ENCODE measurements around the gene PAIP2. TPM values are rescaled to one million over a fixed set of nuclear protein-coding genes. Genes with fewer than 3 reads are reported as not detected.

The PAIP2 gene
- total and polyA plus RNA-seq, 2 experiments from 2014 or later: 65.3 to 77.5 TPM

DNA sequence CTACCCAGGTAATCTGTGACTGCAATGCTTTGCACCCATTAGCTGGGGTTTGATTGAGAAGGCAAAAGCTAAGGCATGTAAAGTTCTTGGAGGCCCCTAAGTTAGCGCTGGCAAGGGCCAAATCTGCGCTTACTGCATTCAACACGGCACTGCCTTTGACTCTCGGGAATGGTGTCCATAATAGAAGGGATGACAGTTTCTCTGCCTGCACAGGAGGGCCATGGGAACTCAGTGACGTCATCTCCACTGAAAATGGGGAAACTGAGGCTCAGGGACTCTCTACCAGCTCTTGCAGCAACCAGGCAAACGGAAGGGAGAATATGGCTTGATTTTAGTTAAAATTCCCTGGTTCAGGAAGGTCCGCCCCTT is 61.7 kb downstream of the PAIP2 start:
- Histone ChIP-seq H3K79me2 (no peaks in the 10 kb centered on the region), H3K4me2 (peak overlapping the region; percentile 83), H3K4me3 (peak overlapping the region; percentile 28), H3K27ac (peak overlapping the region; percentile 91), H3K9me2 (replicated peaks; ENCODE audit: insufficient read depth) (no peaks in the 10 kb centered on the region), H3K9me3 (ENCODE audit: low read depth) (no peaks in the 10 kb centered on the region), H3K4me1 (ENCODE audit: insufficient read depth) (peaks cover 6% of the 10 kb centered on the region), H3K36me3 (replicated peaks; ENCODE audit: insufficient read depth, low read depth) (no peaks in the 10 kb centered on the region), H3K27me3 (no peaks in the 10 kb centered on the region), H4K20me1 (ENCODE audit: insufficient read depth, poor library complexity, severe bottlenecking) (no peaks in the 10 kb centered on the region), H2AFZ (peak overlapping the region; percentile 34)
- TF ChIP-seq EZH2phosphoT487 (IDR thresholded peaks at IDR 0.05; ENCODE audit: low read depth, severe bottlenecking, unreplicated experiment) (no peak), EZH2 (IDR thresholded peaks at IDR 0.05; ENCODE audit: borderline replicate concordance) (no peak), CTCF (IDR thresholded peaks at IDR 0.05; ENCODE audit: poor library complexity) (no peak)
- 29% methylated on average over 7 of the region's 7 CpGs for WGBS (ENCODE audit: low lambda C conversion rate, missing lambda C conversion rate)
- DNase-seq (ENCODE audit: low spot score): no peak

- Histone ChIP-seq H3K9me3 (ENCODE audit: low read depth) (no peaks in the 10 kb centered on the region), H4K20me1 (ENCODE audit: insufficient read depth, poor library complexity, severe bottlenecking) (no peaks in the 10 kb centered on the region), H3K4me2 (peak within 1 kb of the TSS; percentile 83), H3K9me2 (replicated peaks; ENCODE audit: insufficient read depth) (no peaks in the 10 kb centered on the region), H3K36me3 (replicated peaks; ENCODE audit: insufficient read depth, low read depth) (no peaks in the 10 kb centered on the region), H3K27me3 (no peaks in the 10 kb centered on the region), H3K79me2 (no peaks in the 10 kb centered on the region), H2AFZ (peak within 1 kb of the TSS; percentile 54), H3K4me1 (ENCODE audit: insufficient read depth) (peaks cover 6% of the 10 kb centered on the region), H3K27ac (peak within 1 kb of the TSS; percentile 91), H3K4me3 (peak within 1 kb of the TSS; percentile 28)
- DNase-seq (ENCODE audit: low spot score): peak; percentile 99
- TF ChIP-seq CTCF (IDR thresholded peaks at IDR 0.05; ENCODE audit: poor library complexity) (no peak), EZH2phosphoT487 (IDR thresholded peaks at IDR 0.05; ENCODE audit: low read depth, severe bottlenecking, unreplicated experiment) (no peak)
- WGBS (ENCODE audit: low lambda C conversion rate, missing lambda C conversion rate): 1% methylated on average over 39 of the region's 41 CpGs
Observed at GRCh38 chr5:139403787-139404483, 62.3 kb downstream of the PAIP2 start, which contains the start of gene SPATA24. Gene SPATA24 (minus strand): TSS chr5:139404089. CDS start chr5:139404060, 29 bp downstream.

DNA sequence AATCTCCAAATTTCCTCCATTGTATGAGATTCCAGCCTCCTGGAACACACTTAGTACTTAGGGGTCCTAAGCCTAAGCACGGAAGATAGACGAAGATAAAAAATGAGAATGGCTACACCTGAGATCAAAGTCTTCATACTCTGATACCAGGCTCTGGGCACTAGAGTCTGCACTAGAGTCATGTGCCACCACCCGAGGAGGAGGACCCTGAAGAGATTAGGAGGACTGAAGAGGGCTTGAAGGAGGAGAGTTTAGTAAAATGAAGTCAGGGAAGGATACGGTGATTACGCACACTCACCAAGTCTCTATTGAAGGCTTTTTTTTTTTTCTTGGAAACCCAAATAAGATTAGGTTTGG is 62.8 kb downstream of the PAIP2 start:
- H3K9me2 ChIP-seq (replicated peaks; ENCODE audit: insufficient read depth): no peaks in the 10 kb centered on the region
- H3K9me3 ChIP-seq (ENCODE audit: low read depth): no peaks in the 10 kb centered on the region
- no peaks in the 10 kb centered on the region for H3K79me2 ChIP-seq
- peak overlapping the region; percentile 54 for H2AFZ ChIP-seq
- WGBS (ENCODE audit: low lambda C conversion rate, missing lambda C conversion rate): 56% methylated on average over 5 of the region's 5 CpGs
- no peak for TF ChIP-seq CTCF (IDR thresholded peaks at IDR 0.05; ENCODE audit: poor library complexity)
- TF ChIP-seq EZH2 (IDR thresholded peaks at IDR 0.05; ENCODE audit: borderline replicate concordance): no peak
- no peak for TF ChIP-seq EZH2phosphoT487 (IDR thresholded peaks at IDR 0.05; ENCODE audit: low read depth, severe bottlenecking, unreplicated experiment)
- H3K27ac ChIP-seq: peak overlapping the region; percentile 91
- H3K4me3 ChIP-seq: no peak overlapping the region
- peak overlapping the region; percentile 83 for H3K4me2 ChIP-seq
- no peaks in the 10 kb centered on the region for H3K36me3 ChIP-seq (replicated peaks; ENCODE audit: insufficient read depth, low read depth)
- DNase-seq (ENCODE audit: low spot score): no peak
- no peaks in the 10 kb centered on the region for H4K20me1 ChIP-seq (ENCODE audit: insufficient read depth, poor library complexity, severe bottlenecking)
- no peaks in the 10 kb centered on the region for H3K27me3 ChIP-seq
- H3K4me1 ChIP-seq (ENCODE audit: insufficient read depth): peaks cover 6% of the 10 kb centered on the region
